ENCODE results near the gene TINAG.
"Not testable (repeated sequence)": the region's sequence is repeated elsewhere in the genome, so short reads cannot be mapped to it uniquely, and the experiment has no call there.

The TINAG gene

DNA sequence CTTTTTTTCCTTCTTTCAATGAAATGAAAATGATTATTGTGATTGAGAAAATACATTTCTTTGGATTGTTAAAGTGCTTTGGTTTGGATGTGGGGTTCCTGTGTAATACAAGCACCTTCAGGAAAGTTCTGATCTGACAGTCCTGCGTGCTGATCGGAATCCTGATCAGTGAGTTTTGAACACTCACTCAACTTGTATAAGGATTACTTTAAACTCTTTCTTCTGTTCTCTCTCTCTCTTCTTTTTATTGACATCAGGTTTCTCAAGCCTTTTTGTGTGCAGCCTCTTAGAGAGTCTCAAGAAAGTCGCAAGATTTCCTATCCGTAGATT lies 710 bp downstream of the TINAG start:
- DNase-seq = no peak

DNA sequence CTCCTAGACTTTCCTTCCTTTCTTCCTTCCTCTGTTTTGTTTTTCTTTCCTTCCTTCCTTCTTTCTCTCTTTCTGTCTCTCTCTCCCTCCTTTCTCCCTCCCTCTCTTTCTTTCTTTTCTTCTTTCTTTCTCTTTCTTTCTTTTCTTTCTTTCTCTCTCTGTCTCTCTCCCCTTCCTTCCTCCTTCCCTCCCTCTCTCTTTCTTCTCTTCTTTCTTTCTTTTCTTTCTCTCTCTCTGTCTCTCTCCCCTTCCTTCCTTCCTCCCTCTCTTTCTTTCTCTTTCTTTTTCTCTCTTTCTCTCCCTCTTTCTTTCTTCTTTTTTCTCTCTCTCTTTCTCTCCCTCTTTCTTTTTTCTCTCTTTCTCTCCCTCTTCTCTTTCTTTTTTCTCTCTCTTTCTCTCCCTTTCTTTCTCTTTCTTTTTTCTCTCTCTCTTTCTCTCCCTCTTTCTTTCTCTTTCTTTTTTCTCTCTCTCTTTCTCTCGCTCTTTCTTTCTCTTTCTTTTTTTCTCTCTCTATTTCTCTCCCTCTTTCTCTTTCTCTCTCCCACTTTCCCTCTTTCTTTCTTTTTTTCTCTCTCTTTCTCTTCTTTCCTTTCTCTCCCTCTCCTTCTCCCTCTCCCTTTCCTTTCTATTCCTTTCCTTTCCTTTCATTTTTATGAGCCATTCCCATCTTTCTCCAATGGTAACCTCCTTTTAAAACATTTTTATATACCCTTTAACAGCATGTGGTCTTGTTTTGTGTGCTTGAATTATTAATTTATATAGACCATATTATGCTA lies 2.3 kb downstream of the TINAG start:
- no peak for DNase-seq

DNA sequence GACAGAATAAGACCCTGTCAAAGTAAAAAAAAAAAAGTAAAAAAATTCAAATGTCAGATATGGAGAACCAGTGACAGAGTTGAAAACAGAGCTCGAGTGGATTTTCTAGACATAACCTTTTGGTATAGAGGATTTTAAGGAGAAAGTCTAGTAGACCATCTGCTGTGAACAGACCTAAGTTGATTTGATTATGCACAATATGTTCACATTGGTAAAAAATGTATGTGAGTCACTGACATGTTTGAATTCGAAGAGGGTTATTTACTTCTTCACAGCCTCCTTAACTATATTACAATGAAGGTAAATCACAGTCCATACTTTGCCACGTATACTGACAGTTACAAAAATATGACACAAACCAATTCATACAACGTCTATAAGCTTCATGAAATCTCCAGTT lies 7.4 kb downstream of the TINAG start:
- DNase-seq = no peak

DNA sequence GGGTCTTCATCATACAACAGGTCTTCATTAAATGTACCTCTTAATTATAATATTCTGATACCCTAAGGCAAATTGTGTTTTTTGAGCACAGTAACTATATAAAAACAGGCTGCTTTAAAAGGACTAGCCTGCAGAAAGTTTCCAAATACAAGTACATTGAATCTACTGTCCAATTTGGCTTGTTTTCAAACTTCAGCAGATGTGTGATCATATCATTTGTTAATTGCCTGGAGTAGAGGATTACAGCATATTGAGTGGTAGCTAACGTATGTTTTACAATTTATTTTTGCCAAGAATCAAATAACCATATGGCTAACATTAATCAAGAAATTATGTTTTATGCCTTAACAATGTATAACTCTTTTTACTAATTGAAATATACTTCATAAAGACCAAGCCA lies 12.6 kb downstream of the TINAG start:
- DNase-seq = no peak

DNA sequence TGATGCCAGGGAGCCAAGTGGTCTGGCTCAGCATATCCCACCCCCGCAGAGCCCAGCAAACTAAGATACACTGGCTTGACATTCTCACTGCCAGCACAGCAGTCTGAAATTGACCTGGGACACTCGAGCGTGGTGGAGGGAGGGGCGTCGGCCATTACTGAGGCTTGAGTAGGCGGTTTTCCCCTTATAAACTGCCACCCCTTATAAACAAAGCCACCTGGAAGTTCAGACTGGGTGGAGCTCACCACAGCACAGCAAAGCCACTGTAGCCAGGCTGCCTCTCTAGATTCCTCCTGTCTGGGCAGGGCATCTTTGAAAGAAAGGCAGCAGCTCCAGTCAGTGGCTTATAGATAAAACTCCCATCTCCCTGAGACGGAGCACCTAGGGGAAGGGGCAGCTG lies 19.4 kb downstream of the TINAG start:
- no peak for DNase-seq

DNA sequence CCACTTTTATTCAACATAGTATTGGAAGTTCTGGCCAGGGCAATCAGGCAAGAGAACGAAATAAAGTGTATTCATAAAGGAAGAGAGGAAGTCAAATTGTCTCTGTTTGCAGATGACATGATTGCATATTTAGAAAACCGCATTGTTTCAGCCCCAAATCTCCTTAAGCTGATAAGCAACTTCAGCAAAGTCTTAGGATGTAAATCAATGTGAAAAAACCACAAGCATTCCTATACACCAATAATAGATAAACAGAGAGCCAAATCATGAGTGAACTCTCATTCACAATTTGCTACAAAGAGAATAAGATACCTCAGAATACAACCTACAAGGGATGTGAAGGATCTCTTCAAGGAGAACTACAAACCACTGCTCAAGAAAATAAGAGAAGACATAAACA lies 23.3 kb downstream of the TINAG start:
- not testable (repeated sequence) for DNase-seq

DNA sequence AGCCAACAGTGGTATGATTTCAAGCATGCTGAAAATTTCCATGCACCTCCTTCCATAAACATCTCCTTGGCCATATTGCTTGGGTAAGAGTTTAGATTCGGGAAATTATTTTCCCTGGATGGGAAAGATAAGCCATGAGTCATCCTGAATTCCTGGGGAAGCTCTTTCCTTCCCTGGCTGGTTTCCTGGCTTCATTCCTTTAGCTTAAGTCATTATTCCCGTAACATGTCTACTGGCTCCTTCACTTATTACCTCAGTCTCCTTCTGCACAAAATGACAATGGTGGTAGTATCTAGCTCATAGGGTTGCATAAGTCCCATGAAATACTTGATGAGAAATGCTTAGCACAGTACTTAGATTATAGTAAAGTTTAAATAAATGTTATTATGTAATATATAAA lies 27.6 kb downstream of the TINAG start:
- DNase-seq = no peak

DNA sequence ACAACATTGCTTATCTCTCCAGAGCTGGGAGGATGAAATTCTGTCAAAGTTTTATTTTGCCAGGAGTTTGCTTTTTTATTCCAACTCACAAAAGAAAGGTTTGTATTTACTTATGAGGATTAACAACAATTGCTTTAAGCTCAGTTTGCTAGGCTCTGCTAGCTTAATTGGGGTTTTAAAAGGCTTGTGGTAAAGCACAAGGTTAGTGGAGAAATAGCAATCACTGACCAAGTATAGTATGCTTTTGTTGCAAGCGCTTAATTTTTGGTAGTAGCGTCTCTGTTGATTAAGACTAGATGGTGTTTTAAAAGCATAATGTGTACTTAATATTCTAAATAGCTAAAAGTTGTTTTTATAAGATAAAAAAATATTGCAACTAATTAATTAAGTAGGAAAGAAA lies 45.7 kb downstream of the TINAG start:
- no peak for DNase-seq

DNA sequence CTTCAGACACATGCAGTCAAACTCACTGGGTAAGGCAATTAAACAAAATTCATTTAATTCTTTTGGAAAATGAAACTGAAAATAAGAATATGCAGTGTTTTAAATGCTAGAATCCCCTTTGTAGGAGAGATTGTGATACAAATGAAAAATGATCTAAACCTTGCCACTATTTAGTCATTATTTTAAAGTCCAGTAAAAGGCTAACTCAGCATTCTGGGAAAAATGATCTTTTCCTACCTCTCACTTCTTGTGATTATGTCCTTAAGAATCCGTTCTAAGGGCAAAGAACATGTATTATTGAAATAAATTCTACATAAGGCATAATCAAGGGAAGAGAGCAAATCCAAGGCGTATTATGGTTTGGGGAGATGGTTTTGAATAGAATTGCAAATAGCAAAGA lies 46.4 kb downstream of the TINAG start:
- no peak for DNase-seq

DNA sequence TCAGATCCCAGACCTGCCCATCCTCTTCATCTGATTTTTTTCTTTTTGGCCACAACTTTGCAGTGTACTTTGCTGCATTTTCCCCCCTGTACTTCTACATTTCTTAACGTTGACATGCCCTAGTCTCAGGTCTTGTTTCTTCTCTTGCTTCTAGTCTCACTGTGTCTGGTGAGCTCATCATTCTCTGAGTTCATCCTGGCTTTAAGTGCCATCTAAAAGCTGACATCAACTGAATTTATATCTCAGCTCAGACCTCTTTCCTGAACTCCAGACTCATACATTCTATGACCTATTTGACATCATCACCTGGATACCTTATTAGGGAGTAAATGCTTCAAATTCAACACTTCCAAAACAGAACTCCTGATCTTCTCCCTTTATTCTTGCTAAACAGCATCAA lies 48.9 kb downstream of the TINAG start:
- no peak for DNase-seq

DNA sequence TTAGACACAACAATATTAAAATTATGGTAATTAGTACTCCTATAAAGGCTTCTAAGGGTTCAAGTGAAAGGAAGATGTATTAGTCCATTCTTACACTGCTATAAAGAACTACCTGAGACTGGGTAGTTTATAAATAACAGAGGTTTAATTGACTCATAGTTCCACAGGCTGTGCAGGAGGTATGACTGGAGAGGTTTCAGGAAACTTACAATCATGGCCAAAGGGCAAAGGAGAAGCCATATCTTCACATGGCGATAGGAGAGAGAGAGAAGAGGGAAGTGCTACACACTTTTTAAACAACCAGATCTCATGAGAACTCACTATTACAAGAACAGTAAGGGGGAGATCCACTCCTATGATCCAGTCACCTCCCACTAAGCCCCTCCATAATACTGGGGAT lies 52.9 kb downstream of the TINAG start:
- no peak for DNase-seq

DNA sequence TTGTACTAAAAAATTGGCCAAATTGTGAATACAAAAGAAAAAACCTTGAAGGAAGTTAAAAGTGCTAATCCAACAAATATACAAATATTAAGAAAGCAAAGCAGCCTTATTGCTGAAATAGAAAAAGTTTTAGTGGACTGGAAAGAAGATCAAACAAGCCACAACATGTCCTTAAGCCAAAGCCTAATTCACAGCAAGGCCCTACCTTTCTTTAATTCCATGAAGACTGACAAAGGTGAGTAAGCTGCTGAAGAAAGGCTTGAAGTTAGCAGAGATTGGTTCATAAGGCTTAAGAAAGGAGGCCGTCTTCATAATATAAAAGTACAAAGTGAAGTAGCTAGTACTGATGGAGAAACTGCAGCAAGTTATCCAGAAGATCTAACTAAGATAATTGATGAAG lies 53.5 kb downstream of the TINAG start:
- DNase-seq = no peak

DNA sequence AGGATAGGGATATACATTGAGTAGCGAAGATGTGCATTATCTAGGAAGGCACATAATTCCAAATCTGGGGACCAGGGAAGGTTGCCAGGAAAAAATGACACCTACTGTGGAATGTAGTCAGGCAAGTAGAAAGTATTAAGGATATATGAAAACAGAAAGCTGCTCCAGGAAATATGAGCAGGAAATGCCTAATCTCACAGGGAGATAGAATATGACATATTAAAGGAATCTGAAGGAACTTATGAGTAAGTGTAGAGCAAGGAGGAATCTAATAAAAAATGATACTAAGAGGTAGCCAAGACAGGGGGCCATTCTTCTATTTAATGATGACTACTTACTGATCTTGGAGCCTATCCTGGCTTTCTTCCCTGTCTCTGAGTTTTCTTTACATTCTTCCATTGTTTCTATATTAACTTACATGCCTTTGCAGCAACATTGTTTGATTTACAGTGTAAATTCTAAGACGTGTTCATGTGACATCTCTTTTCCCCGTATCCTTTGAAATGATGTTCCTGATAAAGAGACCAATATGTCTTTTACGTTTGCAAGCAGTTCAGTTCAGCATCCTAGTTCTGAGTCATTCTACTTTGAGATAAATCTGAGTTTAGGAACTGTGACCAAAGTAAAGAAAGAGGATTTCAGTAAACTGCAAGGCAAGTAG lies 58.6 kb downstream of the TINAG start:
- no peak for DNase-seq

DNA sequence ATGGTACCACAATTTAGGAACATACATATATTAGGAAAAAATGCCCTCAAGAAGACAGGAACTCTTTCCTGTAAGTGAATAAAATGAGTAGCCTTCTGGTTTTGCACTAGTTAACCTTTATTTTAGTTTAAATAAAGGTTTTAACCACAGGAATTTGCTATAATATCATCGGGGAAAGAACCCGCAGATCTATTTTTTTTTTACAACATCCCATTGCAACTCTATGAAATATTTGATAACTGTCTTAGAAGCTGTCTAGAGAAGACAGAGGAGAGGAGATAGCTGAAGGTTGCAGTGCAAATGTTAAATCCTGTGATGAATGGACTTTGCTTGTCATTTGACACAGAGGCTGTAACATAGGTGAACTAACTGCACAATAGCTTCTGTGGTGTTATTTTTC lies 69.5 kb downstream of the TINAG start:
- DNase-seq = no peak

DNA sequence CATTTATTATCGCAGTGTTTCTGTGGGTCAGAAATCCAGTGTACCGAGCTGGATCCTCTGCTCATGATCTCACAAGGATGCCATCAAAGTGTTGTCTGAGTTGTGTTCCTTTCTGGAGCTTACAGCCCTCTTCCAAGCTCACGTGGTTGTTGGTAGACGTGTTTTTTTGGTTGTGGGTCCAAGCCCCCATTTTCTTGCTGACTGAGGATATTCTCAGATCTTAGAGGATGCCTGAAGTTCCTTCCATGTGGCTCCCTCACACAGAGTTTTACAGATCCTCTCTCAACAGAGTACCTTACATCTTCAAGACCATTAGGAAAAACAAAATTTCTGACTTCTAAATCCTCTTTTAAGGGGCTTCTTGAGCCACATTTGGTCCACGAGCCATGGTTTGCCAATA lies 78.1 kb downstream of the TINAG start:
- no peak for DNase-seq

DNA sequence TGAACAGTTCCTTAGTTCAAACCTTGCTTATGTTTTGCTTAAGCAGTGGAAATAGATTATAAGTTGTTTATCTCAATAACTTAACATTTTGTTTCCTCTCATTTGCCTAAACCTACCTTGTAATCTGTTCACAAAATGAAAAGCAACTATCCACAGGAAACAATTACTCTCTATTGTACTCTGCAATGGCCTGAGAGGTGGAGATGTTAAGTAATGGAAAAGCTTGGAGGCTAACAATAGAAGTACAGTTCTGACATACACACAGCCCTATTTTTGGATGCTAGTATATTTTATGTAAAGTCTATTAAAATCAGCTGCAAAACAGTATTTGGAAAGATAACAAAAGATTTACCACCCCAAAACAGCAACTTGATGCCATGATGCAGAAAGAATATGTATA lies 82.1 kb downstream of the TINAG start:
- no peak for DNase-seq

DNA sequence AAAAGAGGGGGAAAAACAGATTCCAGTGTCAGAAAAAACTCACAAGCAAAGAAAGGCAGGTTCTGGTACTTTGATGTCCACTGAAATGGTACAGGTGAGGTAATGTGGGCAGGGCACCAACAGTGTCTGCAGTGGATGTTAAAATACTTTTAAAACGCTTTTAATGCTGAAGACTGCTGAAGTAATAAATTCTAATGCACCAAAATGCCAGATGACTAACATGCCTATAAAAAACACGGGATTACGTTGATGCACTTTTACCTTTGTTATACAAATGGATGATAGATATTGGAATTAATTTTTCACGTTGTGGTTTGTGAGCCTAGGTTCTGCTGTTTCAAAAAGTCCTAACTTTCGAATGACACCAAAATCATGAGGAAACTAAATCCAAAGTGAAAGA lies 83.3 kb downstream of the TINAG start:
- no peak for DNase-seq

DNA sequence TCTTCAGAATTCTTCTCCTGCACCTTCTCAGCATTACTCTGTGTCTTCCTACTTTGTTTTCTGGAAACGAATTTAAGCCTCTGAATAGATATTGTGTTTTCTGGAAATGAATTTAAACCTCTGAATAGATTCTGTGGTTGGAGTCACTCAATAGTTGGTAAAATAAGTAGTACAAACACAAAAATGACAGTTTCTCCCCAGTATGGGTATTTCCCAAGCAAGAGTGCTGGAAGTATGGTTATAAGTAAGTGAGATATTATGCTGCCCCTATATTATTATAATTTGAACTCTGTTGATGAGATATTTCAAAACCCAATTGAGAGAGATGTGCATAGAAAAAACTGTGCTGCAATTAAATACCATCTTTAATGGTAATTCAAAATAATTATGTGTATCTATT lies 94.9 kb downstream of the TINAG start:
- no peak for DNase-seq

DNA sequence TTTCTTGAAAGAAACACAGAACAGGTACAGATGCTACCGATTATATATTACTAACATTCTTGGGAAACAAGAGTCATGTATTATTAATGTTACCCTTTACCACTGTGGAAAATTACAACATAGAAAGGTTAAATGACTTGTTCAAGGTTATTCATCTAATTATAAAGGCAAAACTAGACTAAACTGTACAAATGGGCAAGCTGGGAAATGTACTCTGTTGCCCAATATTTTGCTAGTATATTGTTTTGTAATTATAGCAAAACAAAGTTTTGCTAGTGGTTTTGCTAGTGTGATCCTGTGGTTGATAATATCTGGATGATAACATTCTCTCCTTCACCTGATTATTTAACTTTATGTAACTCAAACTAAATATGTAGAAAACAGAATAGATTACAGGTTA lies 96.5 kb downstream of the TINAG start:
- DNase-seq = no peak

DNA sequence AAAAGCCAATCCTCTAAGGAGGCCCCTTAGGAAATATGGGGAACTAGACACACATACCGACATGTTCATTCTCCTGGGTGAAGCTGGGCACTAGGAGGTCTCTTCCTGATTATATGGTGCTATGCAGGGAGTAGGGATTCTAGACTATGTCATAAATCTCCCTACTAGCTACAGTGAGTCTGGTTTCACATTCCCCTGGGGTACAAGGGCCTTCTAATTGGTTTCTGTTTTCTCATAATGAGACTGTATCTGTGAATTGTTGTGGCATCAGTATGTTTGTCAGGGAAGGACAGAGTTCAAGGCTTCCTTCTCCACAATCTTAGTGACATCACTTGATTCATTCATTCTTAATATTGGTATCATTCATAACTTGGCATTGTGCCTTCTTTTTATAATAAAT lies 103.5 kb downstream of the TINAG start:
- DNase-seq = no peak

DNA sequence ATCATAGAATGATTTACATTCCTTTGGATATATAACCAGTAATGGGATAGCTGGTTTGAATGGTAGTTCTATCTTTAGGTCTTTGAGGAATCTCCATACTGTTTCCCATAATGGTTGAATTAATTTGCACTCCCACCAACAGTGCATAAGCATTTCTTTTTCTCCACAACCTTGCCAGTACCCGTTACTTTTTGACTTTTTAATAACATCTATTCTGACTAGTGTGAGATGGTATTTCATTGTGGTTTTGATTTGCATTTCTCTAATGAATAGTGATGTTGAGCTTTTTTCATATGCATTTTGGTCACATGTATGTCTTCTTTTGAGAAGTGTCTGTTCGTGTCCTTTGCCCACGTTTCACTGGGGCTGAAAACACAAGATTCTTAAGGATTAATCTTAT lies 107.3 kb downstream of the TINAG start:
- DNase-seq = no peak

DNA sequence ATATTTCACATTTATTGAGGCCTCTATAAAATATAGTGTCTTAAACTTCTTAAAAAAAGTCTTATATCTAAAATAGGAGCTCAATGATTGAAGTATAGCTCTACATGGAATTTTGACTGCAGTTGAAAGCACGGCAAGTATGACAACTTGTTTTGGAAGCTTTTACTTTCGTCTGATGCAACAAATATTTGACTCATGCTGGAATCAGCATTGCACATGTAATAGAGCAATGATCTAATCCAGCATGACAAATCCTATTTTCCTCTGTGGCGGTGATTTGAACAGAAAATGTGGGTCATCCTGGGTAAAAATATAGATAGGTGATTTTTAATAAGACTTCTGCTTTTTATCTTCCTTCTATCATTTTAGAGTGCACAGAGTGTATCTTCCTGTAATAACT lies 111.6 kb downstream of the TINAG start:
- DNase-seq = no peak

DNA sequence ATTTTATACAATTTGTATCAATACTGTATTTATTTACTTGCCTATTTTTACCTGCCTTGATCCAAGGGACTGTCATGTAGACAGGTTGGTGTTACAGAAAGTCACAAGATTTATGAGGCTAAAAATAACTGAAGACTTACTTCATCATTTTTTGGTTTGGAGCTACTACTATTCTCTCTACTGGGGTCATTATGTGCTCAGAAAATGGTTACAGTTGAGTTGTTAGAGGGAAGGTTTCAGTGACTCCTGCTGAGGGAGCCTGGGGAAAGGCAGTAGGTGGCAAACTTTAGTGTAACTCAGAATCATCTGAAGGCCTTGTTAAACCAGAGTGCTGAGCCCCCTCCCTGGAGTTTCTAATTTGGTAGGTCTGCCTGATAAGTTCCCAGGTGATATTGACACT lies 118.8 kb downstream of the TINAG start:
- no peak for DNase-seq

DNA sequence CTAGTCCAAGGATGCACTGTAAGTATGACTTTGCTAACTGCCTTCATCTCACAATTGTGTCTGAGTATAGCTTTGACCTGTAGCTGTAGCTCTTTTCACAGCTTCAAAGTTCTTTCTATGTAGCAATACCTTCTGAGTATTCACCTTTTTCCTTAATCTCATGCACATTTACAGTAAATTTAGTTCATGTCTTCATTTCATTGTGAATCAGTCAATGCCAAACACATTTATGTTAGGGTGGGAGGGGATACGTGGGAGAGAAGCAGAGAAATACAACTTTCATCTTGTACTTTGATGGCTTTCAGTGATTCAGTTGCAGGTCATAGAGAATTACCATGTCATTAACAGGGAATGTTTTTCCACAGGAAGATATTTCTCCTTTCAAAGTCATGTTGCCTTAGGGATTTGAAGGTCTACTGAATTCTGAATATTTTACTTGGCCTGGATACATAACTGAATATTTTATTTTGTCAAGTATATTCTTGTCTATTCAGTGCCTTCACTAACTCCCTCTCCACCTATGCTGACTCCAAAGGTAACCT lies 119.2 kb downstream of the TINAG start:
- DNase-seq = no peak

DNA sequence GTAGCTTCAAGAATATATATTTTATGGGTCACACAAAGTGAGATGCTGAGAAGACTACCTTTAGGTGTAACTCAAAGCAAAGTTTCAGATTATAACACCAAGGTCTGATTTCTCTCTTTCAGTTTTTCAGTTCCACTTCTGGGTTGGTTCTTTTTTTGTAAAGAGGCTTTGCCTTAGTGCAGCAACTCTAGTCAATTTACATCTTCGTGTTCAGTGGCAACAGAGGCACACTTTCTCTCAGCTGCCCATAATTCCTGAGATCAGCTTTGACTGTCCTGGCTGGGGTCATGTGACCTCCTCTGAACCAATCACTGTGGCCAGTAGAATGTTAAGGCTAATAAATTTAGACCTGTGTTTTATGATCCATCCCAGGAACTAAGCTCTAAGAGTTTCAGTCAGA lies 120.2 kb downstream of the TINAG start:
- no peak for DNase-seq

Data from stimulated activated CD4-positive, alpha-beta T cell treated with anti-CD3 and anti-CD28 coated beads, Interleukin-4, amount 100 ng/mL, for 1 hour (primary cell).